ENCODE results near the gene UQCRH. TPM values are rescaled to one million over a fixed set of nuclear protein-coding genes. Genes with fewer than 3 reads are reported as not detected.

The UQCRH gene
- total and polyA plus RNA-seq, 8 donors: 172 to 370 (median 333) TPM

DNA sequence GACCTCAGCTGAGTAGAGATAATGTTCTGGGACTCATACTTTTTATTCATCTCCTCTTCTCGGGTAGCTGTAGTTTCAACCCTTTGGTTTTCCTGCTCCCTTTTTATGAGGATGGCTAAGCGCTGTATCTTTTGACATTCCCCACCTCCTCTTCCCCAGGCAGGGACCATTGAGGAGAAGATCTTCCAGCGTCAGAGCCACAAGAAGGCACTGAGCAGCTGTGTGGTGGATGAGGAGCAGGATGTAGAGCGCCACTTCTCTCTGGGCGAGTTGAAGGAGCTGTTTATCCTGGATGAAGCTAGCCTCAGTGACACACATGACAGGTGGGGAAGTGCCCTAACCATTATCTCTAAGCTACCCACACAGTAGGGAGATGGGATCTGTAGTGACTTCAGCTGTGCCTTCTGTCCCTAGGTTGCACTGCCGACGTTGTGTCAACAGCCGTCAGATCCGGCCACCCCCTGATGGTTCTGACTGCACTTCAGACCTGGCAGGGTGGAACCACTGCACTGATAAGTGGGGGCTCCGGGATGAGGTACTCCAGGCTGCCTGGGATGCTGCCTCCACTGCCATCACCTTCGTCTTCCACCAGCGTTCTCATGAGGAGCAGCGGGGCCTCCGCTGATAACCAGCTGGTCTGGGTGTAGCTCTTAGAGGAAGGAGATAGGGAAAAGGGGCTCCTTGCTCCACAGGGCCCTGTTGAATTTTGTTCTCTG, 25.7 kb upstream of the UQCRH start:
- Histone ChIP-seq H3K36me3 (peaks cover 0 to 51% of the 10 kb centered on the region in 2 donors), H3K9me3 (no peaks in the 10 kb centered on the region), H3K4me3 (no peak overlapping the region), H3K27me3 (no peaks in the 10 kb centered on the region), H3K4me1 (no peaks in the 10 kb centered on the region), H3K27ac (no peak overlapping the region)
- TF ChIP-seq, protein P1, sequence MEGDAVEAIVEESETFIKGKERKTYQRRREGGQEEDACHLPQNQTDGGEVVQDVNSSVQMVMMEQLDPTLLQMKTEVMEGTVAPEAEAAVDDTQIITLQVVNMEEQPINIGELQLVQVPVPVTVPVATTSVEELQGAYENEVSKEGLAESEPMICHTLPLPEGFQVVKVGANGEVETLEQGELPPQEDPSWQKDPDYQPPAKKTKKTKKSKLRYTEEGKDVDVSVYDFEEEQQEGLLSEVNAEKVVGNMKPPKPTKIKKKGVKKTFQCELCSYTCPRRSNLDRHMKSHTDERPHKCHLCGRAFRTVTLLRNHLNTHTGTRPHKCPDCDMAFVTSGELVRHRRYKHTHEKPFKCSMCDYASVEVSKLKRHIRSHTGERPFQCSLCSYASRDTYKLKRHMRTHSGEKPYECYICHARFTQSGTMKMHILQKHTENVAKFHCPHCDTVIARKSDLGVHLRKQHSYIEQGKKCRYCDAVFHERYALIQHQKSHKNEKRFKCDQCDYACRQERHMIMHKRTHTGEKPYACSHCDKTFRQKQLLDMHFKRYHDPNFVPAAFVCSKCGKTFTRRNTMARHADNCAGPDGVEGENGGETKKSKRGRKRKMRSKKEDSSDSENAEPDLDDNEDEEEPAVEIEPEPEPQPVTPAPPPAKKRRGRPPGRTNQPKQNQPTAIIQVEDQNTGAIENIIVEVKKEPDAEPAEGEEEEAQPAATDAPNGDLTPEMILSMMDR (IDR thresholded peaks at IDR 0.05): no peak
- DNase-seq: no peak
- intact Hi-C loops (cut with DNase I): no loop called here
- no peak for ATAC-seq

DNA sequence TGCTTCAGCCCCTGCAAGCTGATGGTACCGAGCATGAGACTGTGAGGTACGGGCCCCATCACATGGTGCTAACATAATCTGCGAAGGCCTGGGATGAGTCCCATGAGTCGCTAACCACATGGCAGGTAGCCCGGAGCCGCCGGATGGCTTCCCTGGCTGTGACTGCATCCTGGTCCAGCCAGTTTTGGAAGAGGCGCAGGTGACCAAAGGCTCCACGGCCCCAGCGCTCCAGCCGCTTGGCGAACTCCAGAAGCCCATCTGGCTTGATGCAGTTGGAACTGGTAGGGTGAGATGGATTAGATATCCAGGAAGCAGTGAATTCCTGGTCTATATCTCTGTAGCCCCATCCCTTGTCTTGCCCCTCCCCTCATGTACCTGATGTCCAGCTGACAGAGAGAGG, 24.7 kb upstream of the UQCRH start:
- Histone ChIP-seq H3K4me3 (no peak overlapping the region), H3K36me3 (peaks cover 0 to 54% of the 10 kb centered on the region in 2 donors), H3K4me1 (no peaks in the 10 kb centered on the region), H3K9me3 (no peaks in the 10 kb centered on the region), H3K27me3 (no peaks in the 10 kb centered on the region), H3K27ac (no peak overlapping the region)
- ATAC-seq: no peak
- TF ChIP-seq, protein P1 (IDR thresholded peaks at IDR 0.05): no peak
- no peak for DNase-seq
- intact Hi-C loops (cut with DNase I): no loop called here

DNA sequence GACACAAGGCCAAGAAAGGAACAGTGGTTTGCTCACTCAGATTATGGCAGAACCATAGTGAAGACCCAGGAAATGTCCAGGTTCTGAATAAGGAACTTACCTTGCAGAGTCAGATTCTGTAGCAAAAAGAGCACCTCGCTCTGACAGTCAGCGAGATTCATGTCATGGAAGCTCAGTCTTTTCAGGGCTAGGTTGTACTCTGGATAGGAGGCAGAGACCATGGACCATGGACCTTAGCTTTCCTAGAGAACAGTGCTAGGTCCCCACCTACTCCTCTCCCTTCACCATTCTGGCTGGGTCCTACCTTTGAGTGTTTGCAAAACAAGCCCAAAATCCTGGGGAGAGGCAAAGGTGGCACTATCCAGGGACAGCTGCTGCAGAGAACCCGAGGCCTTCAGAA, 23.4 kb upstream of the UQCRH start:
- no peak for ATAC-seq
- TF ChIP-seq, protein P1 (IDR thresholded peaks at IDR 0.05): no peak

DNA sequence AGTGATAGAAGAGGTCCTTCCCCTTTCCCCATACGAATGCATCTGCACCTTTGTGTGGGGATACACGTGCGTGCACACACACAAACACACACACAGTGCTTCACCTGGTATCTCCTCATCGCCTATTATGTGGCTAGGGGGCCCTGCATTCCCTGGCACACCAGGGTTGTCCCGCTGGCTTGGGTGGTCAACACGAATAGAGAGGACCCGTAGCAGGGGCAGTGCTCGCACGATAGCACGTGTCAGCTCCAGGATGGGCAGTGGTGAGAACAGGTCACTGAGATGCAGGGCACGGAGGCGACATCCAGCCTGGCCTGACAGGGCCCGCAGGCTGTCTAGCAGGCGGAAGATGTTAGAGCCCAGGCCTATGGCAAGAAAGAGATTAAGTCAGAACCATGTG, 22.5 kb upstream of the UQCRH start:
- no peak for ATAC-seq
- no peak overlapping the region for H3K27ac ChIP-seq
- TF ChIP-seq, protein P1 (IDR thresholded peaks at IDR 0.05): no peak
- no peak overlapping the region for H3K4me3 ChIP-seq
- no peaks in the 10 kb centered on the region for H3K27me3 ChIP-seq
- H3K4me1 ChIP-seq: no peaks in the 10 kb centered on the region
- H3K36me3 ChIP-seq: peaks cover 0 to 75% of the 10 kb centered on the region in 2 donors
- DNase-seq: no peak
- intact Hi-C loops (cut with DNase I): no loop called here
- H3K9me3 ChIP-seq: no peaks in the 10 kb centered on the region

More for the DNA sequence above, 23.4 kb upstream of the UQCRH start:
- Histone ChIP-seq H3K27ac (no peak overlapping the region), H3K36me3 (peaks cover 0 to 65% of the 10 kb centered on the region in 2 donors), H3K9me3 (no peaks in the 10 kb centered on the region), H3K4me3 (no peak overlapping the region), H3K4me1 (no peaks in the 10 kb centered on the region), H3K27me3 (no peaks in the 10 kb centered on the region)
- DNase-seq: no peak
- intact Hi-C loops (cut with DNase I): no loop called here

DNA sequence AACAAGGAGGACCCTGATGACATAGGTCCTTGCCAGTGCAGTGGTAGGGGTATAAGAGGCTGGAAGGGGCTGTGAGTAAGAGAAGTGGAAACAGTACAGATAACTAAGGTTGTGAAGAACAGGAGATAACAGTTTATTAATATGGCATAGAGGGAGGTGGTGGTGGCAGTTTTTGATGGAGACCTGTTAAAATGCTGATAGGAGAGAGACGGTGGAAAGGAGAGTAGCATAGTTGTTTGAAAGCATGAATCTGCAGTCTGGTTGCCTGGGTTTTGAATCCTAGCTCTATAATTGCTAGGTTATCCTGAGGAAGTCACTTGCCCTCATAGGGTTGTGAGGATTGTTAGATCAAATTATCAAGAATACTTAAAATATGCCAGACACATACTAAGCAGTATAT, 19.4 kb upstream of the UQCRH start:
- intact Hi-C loops (cut with DNase I): no loop called here
- Histone ChIP-seq H3K27me3 (no peaks in the 10 kb centered on the region), H3K4me1 (peaks cover 7 to 16% of the 10 kb centered on the region in 2 donors), H3K36me3 (peaks cover 0 to 70% of the 10 kb centered on the region in 2 donors), H3K27ac (no peak overlapping the region), H3K9me3 (no peaks in the 10 kb centered on the region), H3K4me3 (no peak overlapping the region)
- DNase-seq: no peak
- TF ChIP-seq, protein P1 (IDR thresholded peaks at IDR 0.05): no peak
- no peak for ATAC-seq
